Measurements from ENCODE around the gene RABGAP1L.

RABGAP1L gene

GRCh38 chr1:174953285-174954072 lies 794.2 kb downstream of the RABGAP1L start:
- POLR2A ChIA-PET = no interaction called here
- H3K4me3 ChIP-seq (ENCODE audit: low read depth, low read length) = no peak overlapping the region

GRCh38 chr1:174954073-174954460 lies 794.7 kb downstream of the RABGAP1L start:
- no peak for DNase-seq (ENCODE audit: low read depth, low spot score)
- CTCF ChIA-PET = no interaction called here

More at GRCh38 chr1:174953285-174954072, 794.2 kb downstream of the RABGAP1L start:
- no peak for DNase-seq (ENCODE audit: low read depth, low spot score)
- TF ChIP-seq CTCF (IDR thresholded peaks at IDR 0.05; ENCODE audit: insufficient read depth, low read length, missing control alignments) = no peak
- CTCF ChIA-PET = no interaction called here

GRCh38 chr1:174954671-174955669 lies 795.6 kb downstream of the RABGAP1L start:
- POLR2A ChIA-PET = no interaction called here
- TF ChIP-seq CTCF (IDR thresholded peaks at IDR 0.05; ENCODE audit: insufficient read depth, low read length, missing control alignments) = no peak
- CTCF ChIA-PET = no interaction called here
- no peak for DNase-seq (ENCODE audit: low read depth, low spot score)
- H3K4me3 ChIP-seq (ENCODE audit: low read depth, low read length) = no peak overlapping the region

More at GRCh38 chr1:174954073-174954460, 794.7 kb downstream of the RABGAP1L start:
- H3K4me3 ChIP-seq (ENCODE audit: low read depth, low read length) = no peak overlapping the region
- POLR2A ChIA-PET = no interaction called here
- TF ChIP-seq CTCF (IDR thresholded peaks at IDR 0.05; ENCODE audit: insufficient read depth, low read length, missing control alignments) = no peak

- no peak for TF ChIP-seq CTCF (IDR thresholded peaks at IDR 0.05; ENCODE audit: insufficient read depth, low read length, missing control alignments)
- no peak overlapping the region for H3K4me3 ChIP-seq (ENCODE audit: low read depth, low read length)
- ChIA-PET POLR2A (no interaction called here), CTCF (no interaction called here)
- no peak for DNase-seq (ENCODE audit: low read depth, low spot score)
Observed at GRCh38 chr1:174956086-174956485, 796.8 kb downstream of the RABGAP1L start.

GRCh38 chr1:174956976-174957375 lies 797.7 kb downstream of the RABGAP1L start:
- CTCF ChIA-PET = no interaction called here
- DNase-seq (ENCODE audit: low read depth, low spot score) = no peak
- no peak for TF ChIP-seq CTCF (IDR thresholded peaks at IDR 0.05; ENCODE audit: insufficient read depth, low read length, missing control alignments)
- H3K4me3 ChIP-seq (ENCODE audit: low read depth, low read length) = no peak overlapping the region
- POLR2A ChIA-PET = no interaction called here

GRCh38 chr1:174957829-174958228 lies 798.5 kb downstream of the RABGAP1L start:
- no peak for DNase-seq (ENCODE audit: low read depth, low spot score)
- no peak for TF ChIP-seq CTCF (IDR thresholded peaks at IDR 0.05; ENCODE audit: insufficient read depth, low read length, missing control alignments)
- CTCF ChIA-PET = interaction anchor here (0.7 kb wide), 1 partner anchor 17 kb away, joined by 3 read pairs; no protein-coding TSS in a partner anchor
- POLR2A ChIA-PET = no interaction called here
- H3K4me3 ChIP-seq (ENCODE audit: low read depth, low read length) = no peak overlapping the region
